H1 (cell line): Measurements from ENCODE around the gene LDLRAP1. TPM values are rescaled to one million over a fixed set of nuclear protein-coding genes. Genes with fewer than 3 reads are reported as not detected.

Source experiments
- ATF2 ChIP-seq: IDR thresholded peaks from 2 replicates; pipeline ENCODE4 v1.6.1; 2012; ENCODE audit warnings: low read length, inconsistent platforms
- CHD1 ChIP-seq: IDR thresholded peaks from 2 replicates; pipeline ENCODE4 v1.6.1; 2012; ENCODE audit warnings: low read depth, low read length, improper control_type of control experiment
- KDM1A ChIP-seq: fragments of 200-600, 300-600 bp; sonication (generic); IDR thresholded peaks from 2 replicates; pipeline ENCODE4 v1.7.1; 2016; ENCODE audit warnings: mild to moderate bottlenecking, low read length, borderline replicate concordance
- MAX ChIP-seq: IDR thresholded peaks from 2 replicates; pipeline ENCODE4 v1.6.1; 2012; ENCODE audit warnings: inconsistent platforms
- RBBP5 ChIP-seq: IDR thresholded peaks from 2 replicates; pipeline ENCODE4 v1.7.1; 2012; ENCODE audit warnings: low read depth, mild to moderate bottlenecking, inconsistent platforms, low read length, moderate library complexity, borderline replicate concordance
- SIRT6 ChIP-seq: IDR thresholded peaks from one replicate; pipeline ENCODE4 v1.7.1; 2012; ENCODE audit warnings: low read length, inconsistent platforms
- SP2 ChIP-seq: IDR thresholded peaks from 2 replicates; pipeline ENCODE4 v1.6.1; 2012; ENCODE audit warnings: mild to moderate bottlenecking, low read length, inconsistent platforms
- polyA plus RNA-seq, 7 experiments: library from polyadenylated mRNA; depleted of rRNA in 3 of 7; stranded (reverse) in 5 of 7; unstranded in 2 of 7; fragments of >200 nt in 5 of 7; fragments of 200-250 nt in 2 of 7; gene quantifications; 1 replicate in 5 of 7; 2 replicates in 1 of 7; 4 replicates in 1 of 7; pipeline versions ENCODE4 v1.2.1 to v1.2.3, GENCODE V29; 2011 to 2013; ENCODE audit warnings: missing spikeins in 2 of 7, mixed read lengths in 2 of 7
- total RNA-seq: library from RNA; stranded (reverse); fragmentation: NEBNext Ultra II Directional; extraction: Animal tissue kit (Norgen Biotek cat#: 25700); gene quantifications from 2 replicates; pipeline ENCODE4 v1.2.1, GENCODE V29; 2021

LDLRAP1 gene
- total and polyA plus RNA-seq, 2 of the 8 experiments (the other 6 are each of a cell fraction or from before 2014, with no cell fraction given), result 12.8 to 13.2 TPM

GRCh38 chr1:25544819-25545218, 1.4 kb downstream of the LDLRAP1 start (continued):
- no peak for TF ChIP-seq KDM1A
- TF ChIP-seq SP2, result no peak
- no peak for TF ChIP-seq SIRT6
- TF ChIP-seq CHD1, result no peak
- no peak for TF ChIP-seq ATF2
- TF ChIP-seq RBBP5, result no peak
- no peak for TF ChIP-seq MAX
